Sigmoid colon (tissue), 3 donors: ENCODE results near the gene SIAH1.

Source experiments
- CTCF ChIP-seq, 4 experiments: fragments of 450-650 bp in 3 of 4; fragments of 200-600 bp in 1 of 4; IDR thresholded peaks; one replicate each; pipeline ENCODE4 v1.5.1; 2016 to 2019; ENCODE audit warnings: antibody characterized with exemption in 4 of 4, mild to moderate bottlenecking in 3 of 4, moderate library complexity in 2 of 4
- POLR2A ChIP-seq, 2 donors: fragments of 450-650 bp; IDR thresholded peaks; one replicate each; pipeline ENCODE4 v1.6.1; 2016; ENCODE audit warnings: antibody characterized with exemption in 2 of 2, mild to moderate bottlenecking in 2 of 2, moderate library complexity in 2 of 2

GRCh38 chr16:48317026-48317425, 68.2 kb downstream of the SIAH1 start:
- TF ChIP-seq POLR2A (IDR thresholded peaks at IDR 0.05) (no peak), CTCF (IDR thresholded peaks at IDR 0.05) (no peak)
